ENCODE measurements around the gene E2F6. TPM values are rescaled to one million over a fixed set of nuclear protein-coding genes. Genes with fewer than 3 reads are reported as not detected.

Gene E2F6, protein sequence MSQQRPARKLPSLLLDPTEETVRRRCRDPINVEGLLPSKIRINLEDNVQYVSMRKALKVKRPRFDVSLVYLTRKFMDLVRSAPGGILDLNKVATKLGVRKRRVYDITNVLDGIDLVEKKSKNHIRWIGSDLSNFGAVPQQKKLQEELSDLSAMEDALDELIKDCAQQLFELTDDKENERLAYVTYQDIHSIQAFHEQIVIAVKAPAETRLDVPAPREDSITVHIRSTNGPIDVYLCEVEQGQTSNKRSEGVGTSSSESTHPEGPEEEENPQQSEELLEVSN
- 41.8 TPM for polyA plus RNA-seq (2012; ENCODE audit: insufficient read length, low read depth)

- TF ChIP-seq TAF1 (IDR thresholded peaks at IDR 0.05; ENCODE audit: borderline replicate concordance, insufficient read depth, low read length) = peak; percentile 90; the same call in 1 of the 2 replicates
- TF ChIP-seq, protein P1, sequence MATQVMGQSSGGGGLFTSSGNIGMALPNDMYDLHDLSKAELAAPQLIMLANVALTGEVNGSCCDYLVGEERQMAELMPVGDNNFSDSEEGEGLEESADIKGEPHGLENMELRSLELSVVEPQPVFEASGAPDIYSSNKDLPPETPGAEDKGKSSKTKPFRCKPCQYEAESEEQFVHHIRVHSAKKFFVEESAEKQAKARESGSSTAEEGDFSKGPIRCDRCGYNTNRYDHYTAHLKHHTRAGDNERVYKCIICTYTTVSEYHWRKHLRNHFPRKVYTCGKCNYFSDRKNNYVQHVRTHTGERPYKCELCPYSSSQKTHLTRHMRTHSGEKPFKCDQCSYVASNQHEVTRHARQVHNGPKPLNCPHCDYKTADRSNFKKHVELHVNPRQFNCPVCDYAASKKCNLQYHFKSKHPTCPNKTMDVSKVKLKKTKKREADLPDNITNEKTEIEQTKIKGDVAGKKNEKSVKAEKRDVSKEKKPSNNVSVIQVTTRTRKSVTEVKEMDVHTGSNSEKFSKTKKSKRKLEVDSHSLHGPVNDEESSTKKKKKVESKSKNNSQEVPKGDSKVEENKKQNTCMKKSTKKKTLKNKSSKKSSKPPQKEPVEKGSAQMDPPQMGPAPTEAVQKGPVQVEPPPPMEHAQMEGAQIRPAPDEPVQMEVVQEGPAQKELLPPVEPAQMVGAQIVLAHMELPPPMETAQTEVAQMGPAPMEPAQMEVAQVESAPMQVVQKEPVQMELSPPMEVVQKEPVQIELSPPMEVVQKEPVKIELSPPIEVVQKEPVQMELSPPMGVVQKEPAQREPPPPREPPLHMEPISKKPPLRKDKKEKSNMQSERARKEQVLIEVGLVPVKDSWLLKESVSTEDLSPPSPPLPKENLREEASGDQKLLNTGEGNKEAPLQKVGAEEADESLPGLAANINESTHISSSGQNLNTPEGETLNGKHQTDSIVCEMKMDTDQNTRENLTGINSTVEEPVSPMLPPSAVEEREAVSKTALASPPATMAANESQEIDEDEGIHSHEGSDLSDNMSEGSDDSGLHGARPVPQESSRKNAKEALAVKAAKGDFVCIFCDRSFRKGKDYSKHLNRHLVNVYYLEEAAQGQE (IDR thresholded peaks at IDR 0.05; ENCODE audit: insufficient read depth in 1 of 2, low read depth in 2 of 2, low read length in 2 of 2) = no peak
- TF ChIP-seq POLR2AphosphoS5 (IDR thresholded peaks at IDR 0.05; ENCODE audit: low read depth, low read length) = peak; percentile 52
- peak; percentile 74 for TF ChIP-seq FOXP2 (optimal IDR thresholded peaks at IDR 0.05; ENCODE audit: borderline replicate concordance, extremely low read depth, extremely low read length, insufficient read depth)
- peak; percentile 70; the same call in 1 of the 2 replicates for TF ChIP-seq SIN3A (IDR thresholded peaks at IDR 0.05; ENCODE audit: borderline replicate concordance, insufficient read depth, low read length)
Observed at GRCh38 chr2:11465485-11466306, at the start of gene E2F6. Gene E2F6, minus strand, starts transcription at chr2:11466161. Its CDS starts 282 bp downstream, at chr2:11465879.

DNA sequence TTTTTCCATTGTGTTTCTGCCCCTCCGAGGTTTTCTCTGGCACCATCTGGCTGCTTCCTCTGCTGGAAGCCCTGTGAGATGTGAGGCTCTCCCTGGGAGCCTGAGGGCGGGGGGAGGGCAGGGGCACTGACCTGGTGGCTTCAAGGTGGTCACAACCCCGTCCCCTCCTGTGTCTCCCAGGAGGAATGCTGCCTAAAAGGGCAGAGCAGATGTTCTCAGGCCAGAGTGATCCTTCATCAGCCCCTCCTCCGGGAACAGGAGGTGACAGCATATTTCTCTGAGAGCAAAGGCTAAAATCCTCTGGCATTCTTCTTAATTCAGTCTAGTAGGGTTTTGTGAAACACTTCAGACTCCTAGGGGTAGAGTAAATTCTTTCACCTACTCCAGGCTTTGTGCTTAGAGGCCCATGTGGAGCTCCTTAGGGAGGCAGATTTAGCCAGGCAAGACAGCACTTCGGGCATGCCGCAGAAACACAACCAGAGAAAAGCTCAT lies 49.6 kb upstream of the E2F6 start:
- TF ChIP-seq, protein P1 (IDR thresholded peaks at IDR 0.05; ENCODE audit: insufficient read depth in 1 of 2, low read depth in 2 of 2, low read length in 2 of 2) = no peak
- no peak for TF ChIP-seq POLR2AphosphoS5 (IDR thresholded peaks at IDR 0.05; ENCODE audit: low read depth, low read length)
- TF ChIP-seq TAF1 (IDR thresholded peaks at IDR 0.05; ENCODE audit: borderline replicate concordance, insufficient read depth, low read length) = no peak
- no peak for TF ChIP-seq SIN3A (IDR thresholded peaks at IDR 0.05; ENCODE audit: borderline replicate concordance, insufficient read depth, low read length)
- TF ChIP-seq FOXP2 (optimal IDR thresholded peaks at IDR 0.05; ENCODE audit: borderline replicate concordance, extremely low read depth, extremely low read length, insufficient read depth) = no peak

- TF ChIP-seq, protein P1 (IDR thresholded peaks at IDR 0.05; ENCODE audit: insufficient read depth in 1 of 2, low read depth in 2 of 2, low read length in 2 of 2) = no peak
- no peak for TF ChIP-seq FOXP2 (optimal IDR thresholded peaks at IDR 0.05; ENCODE audit: borderline replicate concordance, extremely low read depth, extremely low read length, insufficient read depth)
- no peak for TF ChIP-seq TAF1 (IDR thresholded peaks at IDR 0.05; ENCODE audit: borderline replicate concordance, insufficient read depth, low read length)
- no peak for TF ChIP-seq POLR2AphosphoS5 (IDR thresholded peaks at IDR 0.05; ENCODE audit: low read depth, low read length)
- no peak for TF ChIP-seq SIN3A (IDR thresholded peaks at IDR 0.05; ENCODE audit: borderline replicate concordance, insufficient read depth, low read length)
Observed at GRCh38 chr2:11514904-11515303, 48.9 kb upstream of the E2F6 start.

DNA sequence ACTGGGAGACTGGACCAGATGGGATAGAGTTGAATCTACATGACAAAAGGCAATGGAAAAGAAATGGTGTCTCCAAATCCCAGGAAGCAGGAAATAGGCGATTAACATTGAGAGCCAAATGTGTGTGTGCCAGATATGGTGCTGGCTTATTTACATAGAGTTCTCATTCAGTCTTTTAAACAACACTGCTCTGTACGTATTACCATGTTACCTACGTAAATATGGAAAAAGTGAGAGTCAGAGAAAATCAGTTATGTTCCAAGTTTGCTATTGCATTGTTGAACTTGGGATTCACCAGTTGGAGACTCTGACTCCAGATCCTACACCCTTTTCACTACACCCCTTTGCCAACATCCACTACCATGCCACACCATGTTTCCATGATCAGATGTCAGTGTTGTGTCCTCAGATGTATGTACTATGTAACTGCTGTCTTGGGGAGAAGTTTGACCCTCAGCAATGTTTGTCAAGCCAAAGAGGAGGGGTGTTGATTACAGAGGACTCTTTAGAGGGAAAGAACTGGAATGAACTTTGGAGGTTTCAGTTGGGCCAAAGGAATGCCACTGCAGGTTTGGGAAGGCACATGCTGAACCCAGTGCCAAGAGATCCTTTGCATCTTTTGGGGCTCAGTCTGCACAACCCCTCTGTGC lies 48.2 kb upstream of the E2F6 start:
- no peak for TF ChIP-seq POLR2AphosphoS5 (IDR thresholded peaks at IDR 0.05; ENCODE audit: low read depth, low read length)
- TF ChIP-seq, protein P1 (IDR thresholded peaks at IDR 0.05; ENCODE audit: insufficient read depth in 1 of 2, low read depth in 2 of 2, low read length in 2 of 2) = no peak
- no peak for TF ChIP-seq FOXP2 (optimal IDR thresholded peaks at IDR 0.05; ENCODE audit: borderline replicate concordance, extremely low read depth, extremely low read length, insufficient read depth)
- no peak for TF ChIP-seq TAF1 (IDR thresholded peaks at IDR 0.05; ENCODE audit: borderline replicate concordance, insufficient read depth, low read length)
- no peak for TF ChIP-seq SIN3A (IDR thresholded peaks at IDR 0.05; ENCODE audit: borderline replicate concordance, insufficient read depth, low read length)

All from PFSK-1 (cell line).